HuH-7 (cell line): ENCODE results near the gene KRTAP5-1.

Experiments used
- DNase-seq: peaks from one replicate; pipeline ENCODE4 v3.0.0; 2011; ENCODE audit warnings: low spot score

Gene KRTAP5-1

DNA sequence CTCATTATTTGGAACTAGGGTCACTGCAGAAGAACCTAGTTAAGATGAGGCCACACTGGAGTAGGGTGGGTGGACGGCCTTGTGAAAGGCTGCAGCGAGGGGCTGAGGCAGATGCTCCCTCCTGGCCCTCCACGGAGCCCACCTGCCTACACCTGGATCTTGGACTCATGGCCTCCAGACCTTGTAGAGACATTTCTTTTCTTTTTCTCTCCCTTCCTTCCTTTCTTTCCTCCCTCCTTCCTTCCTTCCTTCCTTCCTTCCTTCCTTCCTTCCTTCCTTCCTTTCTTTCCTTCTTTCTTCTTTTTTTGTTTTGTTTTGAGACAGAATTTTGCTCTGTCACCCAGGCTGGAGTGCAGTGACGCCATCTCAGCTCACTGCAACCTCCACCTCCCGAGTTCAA lies 39.7 kb downstream of the KRTAP5-1 start:
- DNase-seq = no peak

- DNase-seq = no peak
These were observed 40.5 kb downstream of the KRTAP5-1 start for GRCh38 chr11:1544536-1544935.

- DNase-seq = no peak
These were observed 41.3 kb downstream of the KRTAP5-1 start for GRCh38 chr11:1543606-1544263.

- no peak for DNase-seq
These were observed 42.8 kb downstream of the KRTAP5-1 start for GRCh38 chr11:1542267-1542666.

GRCh38 chr11:1541474-1542204 lies 43.4 kb downstream of the KRTAP5-1 start:
- DNase-seq = no peak

DNA sequence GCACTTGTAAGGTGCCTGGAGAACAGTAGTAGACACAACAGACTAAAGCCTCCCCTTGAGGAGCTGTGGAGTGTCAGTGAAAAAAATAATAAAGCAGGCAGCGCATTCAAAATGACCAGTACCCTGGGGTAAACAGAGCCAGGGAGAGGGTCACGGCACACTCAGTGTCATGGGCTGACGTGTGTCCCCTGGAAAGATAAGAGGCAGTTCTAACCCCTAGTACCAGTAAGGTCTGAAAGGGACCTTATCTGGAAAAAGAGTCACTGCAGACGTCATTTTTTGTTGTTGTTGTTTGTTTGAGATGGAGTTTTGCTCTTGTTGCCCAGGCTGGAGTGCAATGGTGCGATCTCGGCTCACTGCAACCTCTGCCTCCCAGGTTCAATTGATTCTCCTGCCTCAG lies 45.0 kb downstream of the KRTAP5-1 start:
- DNase-seq = no peak

DNA sequence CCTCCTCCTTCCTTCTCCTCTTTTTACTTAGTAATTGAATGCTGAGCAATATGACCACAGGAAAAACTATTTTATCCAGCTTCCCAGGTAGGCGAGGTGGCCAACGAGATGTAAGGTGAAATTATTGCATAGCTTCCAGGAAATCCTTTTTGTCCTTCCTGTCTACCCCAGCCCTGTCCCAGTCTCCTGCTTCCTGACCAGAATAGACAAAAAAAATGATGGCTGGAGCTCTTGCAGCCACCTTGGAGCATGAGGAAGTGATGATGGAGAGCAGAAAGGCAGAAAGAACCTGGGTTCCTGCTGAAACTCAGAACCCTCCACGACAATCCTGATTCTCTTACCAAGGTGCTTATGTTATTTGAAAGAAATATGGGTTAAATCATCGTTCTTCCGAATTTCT lies 46.9 kb downstream of the KRTAP5-1 start:
- no peak for DNase-seq

GRCh38 chr11:1536065-1536843 lies 48.8 kb downstream of the KRTAP5-1 start:
- no peak for DNase-seq

GRCh38 chr11:1534682-1535081 lies 50.4 kb downstream of the KRTAP5-1 start:
- no peak for DNase-seq
